AG10803 (cell line): ENCODE data around the gene CHI3L2.

Source experiments
- DNase-seq: peaks from one replicate; pipeline ENCODE4 v3.0.0; 2010; ENCODE audit warnings: low read depth
- H3K4me3 ChIP-seq: 2 replicates; pipeline ENCODE4 v1.5.1; 2011; ENCODE audit warnings: mild to moderate bottlenecking, low read length, control low read depth
- CTCF ChIP-seq: conservative IDR thresholded peaks from 2 replicates; pipeline ENCODE4 v1.5.1; 2011; ENCODE audit warnings: mild to moderate bottlenecking, low read length, control low read depth, inconsistent platforms

Gene CHI3L2

DNA sequence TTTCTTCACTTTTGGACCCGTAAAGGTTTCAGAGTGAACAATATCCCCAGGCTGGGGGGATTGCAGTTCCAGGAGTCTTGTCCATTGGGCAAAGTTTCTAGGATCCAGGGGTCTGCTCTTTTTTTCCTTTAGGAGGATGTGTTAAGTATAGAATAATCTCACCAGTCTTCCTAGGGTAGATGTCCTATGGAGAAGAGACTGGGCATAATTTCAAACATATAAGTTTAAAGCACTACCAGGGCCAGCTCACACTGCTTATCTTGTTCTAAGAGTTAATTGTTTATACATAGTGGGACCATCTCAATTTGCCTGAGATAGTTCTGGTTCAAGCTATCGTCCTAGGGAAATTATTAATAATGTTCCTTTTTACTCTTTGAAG, 1.2 kb downstream of the CHI3L2 start:
- no peak for DNase-seq
- H3K4me3 ChIP-seq, result no peak overlapping the region
- TF ChIP-seq CTCF, result no peak

DNA sequence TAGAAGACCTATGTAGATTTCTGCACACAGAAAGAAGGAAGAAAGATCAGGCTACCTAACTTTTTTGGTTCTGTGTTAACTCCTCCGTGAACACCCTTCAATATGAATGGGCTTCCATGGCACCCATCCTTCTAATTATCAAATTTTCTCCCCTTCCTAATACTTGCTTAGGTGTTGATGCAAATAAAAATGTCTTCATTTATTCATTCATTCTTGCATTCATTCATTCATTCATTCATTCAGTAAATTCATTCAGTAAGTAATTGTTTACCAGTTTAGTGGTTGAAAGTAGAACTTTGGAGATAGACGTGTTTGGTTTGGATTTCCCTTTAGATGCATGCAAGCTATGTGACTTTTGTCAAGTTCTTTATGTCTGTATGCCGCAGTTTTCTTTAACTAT, 4.6 kb downstream of the CHI3L2 start:
- H3K4me3 ChIP-seq, result no peak overlapping the region
- no peak for DNase-seq
- TF ChIP-seq CTCF, result no peak

GRCh38 chr1:111234258-111234657, 6.7 kb downstream of the CHI3L2 start:
- TF ChIP-seq CTCF, result no peak
- DNase-seq, result no peak
- H3K4me3 ChIP-seq, result no peak overlapping the region

DNA sequence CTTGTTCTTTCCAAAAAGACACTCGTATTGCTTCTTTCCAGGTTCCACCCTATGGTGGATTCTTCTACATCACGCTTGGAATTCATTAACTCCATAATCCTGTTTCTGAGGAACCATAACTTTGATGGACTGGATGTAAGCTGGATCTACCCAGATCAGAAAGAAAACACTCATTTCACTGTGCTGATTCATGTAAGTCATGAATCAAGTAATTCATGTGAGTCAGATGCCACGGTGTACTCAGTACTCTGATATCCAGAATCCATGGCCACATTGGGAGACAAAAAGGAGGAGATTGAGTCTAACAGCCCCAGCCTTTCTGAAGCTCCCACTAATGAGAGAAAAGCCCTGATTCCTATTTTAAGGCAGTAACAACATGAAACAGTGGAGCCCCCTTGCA, 7.4 kb downstream of the CHI3L2 start:
- H3K4me3 ChIP-seq, result no peak overlapping the region
- DNase-seq, result peak; percentile 24

GRCh38 chr1:111236379-111236778, 8.9 kb downstream of the CHI3L2 start:
- no peak for TF ChIP-seq CTCF
- H3K4me3 ChIP-seq, result no peak overlapping the region
- no peak for DNase-seq

More for the DNA sequence above, 7.4 kb downstream of the CHI3L2 start:
- TF ChIP-seq CTCF, result no peak

DNA sequence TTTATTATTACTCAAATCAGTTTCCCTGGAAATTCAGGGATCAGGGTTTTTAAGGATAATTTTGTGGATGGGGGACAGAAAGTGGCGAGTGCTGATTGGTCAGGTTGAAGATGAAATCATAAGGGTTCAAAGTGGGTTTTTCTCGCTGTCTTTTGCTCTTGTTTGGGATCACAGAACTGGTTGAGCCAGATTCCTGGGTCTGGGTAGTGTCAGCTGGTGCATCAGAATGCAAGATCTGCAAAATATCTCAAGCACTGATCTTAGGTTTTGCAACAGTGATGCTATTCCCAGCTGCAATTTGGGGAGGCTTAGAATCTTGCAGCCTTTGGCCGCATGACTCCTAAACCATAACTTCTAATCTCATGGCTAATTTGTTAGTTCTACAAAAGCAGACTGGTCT, 9.3 kb downstream of the CHI3L2 start:
- no peak overlapping the region for H3K4me3 ChIP-seq
- no peak for DNase-seq

More for the DNA sequence above, 9.3 kb downstream of the CHI3L2 start:
- TF ChIP-seq CTCF, result no peak
